Measurements from ENCODE around the gene FLNB. TPM values are rescaled to one million over a fixed set of nuclear protein-coding genes. Genes with fewer than 3 reads are reported as not detected.

FLNB gene
- total RNA-seq, 1 experiment from 2014 or later, result 127 TPM

DNA sequence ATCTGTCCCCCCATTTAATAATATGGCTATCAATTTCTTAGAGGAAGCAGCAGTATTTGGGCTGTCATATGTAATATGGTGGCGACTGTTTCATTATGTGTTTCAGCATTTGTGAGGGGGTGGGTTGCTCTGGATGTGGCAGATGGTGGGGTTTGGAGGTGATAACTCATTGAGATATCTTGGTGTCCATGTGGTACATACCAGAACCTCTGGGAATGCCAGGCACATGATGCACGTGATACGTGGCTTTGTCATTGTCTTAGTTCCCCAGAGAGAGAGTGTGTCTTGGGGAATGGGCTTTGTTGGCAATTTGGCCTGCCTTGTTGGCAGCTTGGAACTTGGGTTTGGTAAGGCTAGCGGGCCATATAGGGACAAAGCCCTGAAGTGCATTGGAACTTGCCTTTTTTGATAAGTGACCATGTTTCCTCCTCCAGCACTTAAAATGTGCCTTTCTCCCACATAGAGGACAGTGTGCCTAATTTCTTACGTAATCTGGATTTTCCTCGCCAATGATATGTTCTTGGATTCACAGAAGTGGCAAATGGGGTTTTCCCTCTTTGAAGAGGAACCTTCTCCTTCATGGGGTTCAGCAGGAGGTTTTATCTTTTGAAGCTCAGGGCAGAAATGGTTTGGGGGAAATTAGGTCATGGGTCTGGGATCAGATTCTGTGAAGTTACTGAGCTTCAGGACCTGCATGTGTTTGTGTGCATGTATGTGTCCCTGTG is 123.0 kb downstream of the FLNB start (continued):
- TF ChIP-seq, protein P1, sequence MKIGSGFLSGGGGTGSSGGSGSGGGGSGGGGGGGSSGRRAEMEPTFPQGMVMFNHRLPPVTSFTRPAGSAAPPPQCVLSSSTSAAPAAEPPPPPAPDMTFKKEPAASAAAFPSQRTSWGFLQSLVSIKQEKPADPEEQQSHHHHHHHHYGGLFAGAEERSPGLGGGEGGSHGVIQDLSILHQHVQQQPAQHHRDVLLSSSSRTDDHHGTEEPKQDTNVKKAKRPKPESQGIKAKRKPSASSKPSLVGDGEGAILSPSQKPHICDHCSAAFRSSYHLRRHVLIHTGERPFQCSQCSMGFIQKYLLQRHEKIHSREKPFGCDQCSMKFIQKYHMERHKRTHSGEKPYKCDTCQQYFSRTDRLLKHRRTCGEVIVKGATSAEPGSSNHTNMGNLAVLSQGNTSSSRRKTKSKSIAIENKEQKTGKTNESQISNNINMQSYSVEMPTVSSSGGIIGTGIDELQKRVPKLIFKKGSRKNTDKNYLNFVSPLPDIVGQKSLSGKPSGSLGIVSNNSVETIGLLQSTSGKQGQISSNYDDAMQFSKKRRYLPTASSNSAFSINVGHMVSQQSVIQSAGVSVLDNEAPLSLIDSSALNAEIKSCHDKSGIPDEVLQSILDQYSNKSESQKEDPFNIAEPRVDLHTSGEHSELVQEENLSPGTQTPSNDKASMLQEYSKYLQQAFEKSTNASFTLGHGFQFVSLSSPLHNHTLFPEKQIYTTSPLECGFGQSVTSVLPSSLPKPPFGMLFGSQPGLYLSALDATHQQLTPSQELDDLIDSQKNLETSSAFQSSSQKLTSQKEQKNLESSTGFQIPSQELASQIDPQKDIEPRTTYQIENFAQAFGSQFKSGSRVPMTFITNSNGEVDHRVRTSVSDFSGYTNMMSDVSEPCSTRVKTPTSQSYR (CRISPR knock-in tag; IDR thresholded peaks at IDR 0.05), result no peak
- no peak for TF ChIP-seq TCF7 (CRISPR knock-in tag; IDR thresholded peaks at IDR 0.05; ENCODE audit: low read depth)
- no peak for TF ChIP-seq HMGA2 (CRISPR knock-in tag; IDR thresholded peaks at IDR 0.05)
- TF ChIP-seq ZNF232 (CRISPR knock-in tag; IDR thresholded peaks at IDR 0.05), result no peak
- no peak for TF ChIP-seq ERG (CRISPR knock-in tag; IDR thresholded peaks at IDR 0.05)
- TF ChIP-seq ATF1 (CRISPR knock-in tag; IDR thresholded peaks at IDR 0.05), result no peak
- TF ChIP-seq ZNF396 (CRISPR knock-in tag; IDR thresholded peaks at IDR 0.05; ENCODE audit: borderline replicate concordance), result no peak
- TF ChIP-seq, protein P2, sequence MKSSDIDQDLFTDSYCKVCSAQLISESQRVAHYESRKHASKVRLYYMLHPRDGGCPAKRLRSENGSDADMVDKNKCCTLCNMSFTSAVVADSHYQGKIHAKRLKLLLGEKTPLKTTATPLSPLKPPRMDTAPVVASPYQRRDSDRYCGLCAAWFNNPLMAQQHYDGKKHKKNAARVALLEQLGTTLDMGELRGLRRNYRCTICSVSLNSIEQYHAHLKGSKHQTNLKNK (CRISPR knock-in tag; IDR thresholded peaks at IDR 0.05), result no peak

- no peak overlapping the region for H3K4me3 Mint-ChIP-seq
- POLR2A ChIA-PET, result no interaction called here
- no peaks in the 10 kb centered on the region; the same call in 1 of the 2 replicates for H3K4me1 Mint-ChIP-seq
- no peaks in the 10 kb centered on the region for H3K27me3 Mint-ChIP-seq (ENCODE audit: low read depth)
- DNase-seq (ENCODE audit: low spot score) (no peak), ATAC-seq (no peak)
- peaks cover 64% of the 10 kb centered on the region for H3K36me3 Mint-ChIP-seq
- no peaks in the 10 kb centered on the region for H3K9me3 Mint-ChIP-seq
- H3K27ac Mint-ChIP-seq, result 0 out of 2 replicates have a peak overlapping the region, but pooled peaks have one; percentile 1
- no peak for TF ChIP-seq ATF3 (CRISPR knock-in tag; conservative IDR thresholded peaks at IDR 0.05)
- TF ChIP-seq ZNF423 (CRISPR knock-in tag; IDR thresholded peaks at IDR 0.05), result no peak
- TF ChIP-seq ATF6 (CRISPR knock-in tag; IDR thresholded peaks at IDR 0.05), result no peak
- no peak for TF ChIP-seq ZNF138 (CRISPR knock-in tag; conservative IDR thresholded peaks at IDR 0.05)
- TF ChIP-seq CREM (CRISPR knock-in tag; IDR thresholded peaks at IDR 0.05), result no peak
- no peak for TF ChIP-seq JAZF1 (CRISPR knock-in tag; IDR thresholded peaks at IDR 0.05)
- TF ChIP-seq NFYB (CRISPR knock-in tag; conservative IDR thresholded peaks at IDR 0.05; ENCODE audit: low read depth), result no peak
- TF ChIP-seq PREB (CRISPR knock-in tag; IDR thresholded peaks at IDR 0.05; ENCODE audit: borderline replicate concordance), result no peak
- TF ChIP-seq, protein P3, sequence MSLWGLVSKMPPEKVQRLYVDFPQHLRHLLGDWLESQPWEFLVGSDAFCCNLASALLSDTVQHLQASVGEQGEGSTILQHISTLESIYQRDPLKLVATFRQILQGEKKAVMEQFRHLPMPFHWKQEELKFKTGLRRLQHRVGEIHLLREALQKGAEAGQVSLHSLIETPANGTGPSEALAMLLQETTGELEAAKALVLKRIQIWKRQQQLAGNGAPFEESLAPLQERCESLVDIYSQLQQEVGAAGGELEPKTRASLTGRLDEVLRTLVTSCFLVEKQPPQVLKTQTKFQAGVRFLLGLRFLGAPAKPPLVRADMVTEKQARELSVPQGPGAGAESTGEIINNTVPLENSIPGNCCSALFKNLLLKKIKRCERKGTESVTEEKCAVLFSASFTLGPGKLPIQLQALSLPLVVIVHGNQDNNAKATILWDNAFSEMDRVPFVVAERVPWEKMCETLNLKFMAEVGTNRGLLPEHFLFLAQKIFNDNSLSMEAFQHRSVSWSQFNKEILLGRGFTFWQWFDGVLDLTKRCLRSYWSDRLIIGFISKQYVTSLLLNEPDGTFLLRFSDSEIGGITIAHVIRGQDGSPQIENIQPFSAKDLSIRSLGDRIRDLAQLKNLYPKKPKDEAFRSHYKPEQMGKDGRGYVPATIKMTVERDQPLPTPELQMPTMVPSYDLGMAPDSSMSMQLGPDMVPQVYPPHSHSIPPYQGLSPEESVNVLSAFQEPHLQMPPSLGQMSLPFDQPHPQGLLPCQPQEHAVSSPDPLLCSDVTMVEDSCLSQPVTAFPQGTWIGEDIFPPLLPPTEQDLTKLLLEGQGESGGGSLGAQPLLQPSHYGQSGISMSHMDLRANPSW (CRISPR knock-in tag; conservative IDR thresholded peaks at IDR 0.05; ENCODE audit: low read depth), result no peak
- TF ChIP-seq FOXK1 (CRISPR knock-in tag; IDR thresholded peaks at IDR 0.05), result no peak
- CTCF ChIA-PET, result no interaction called here
These were observed 124.6 kb downstream of the FLNB start for GRCh38 chr3:58132850-58133249.
